Endothelial cell (in vitro differentiated cells): ENCODE results near the gene KSR1. TPM values are rescaled to one million over a fixed set of nuclear protein-coding genes. Genes with fewer than 3 reads are reported as not detected.

Experiments used
- DNase-seq: peaks from one replicate; pipeline ENCODE4 v3.0.0; 2021; ENCODE audit warnings: low spot score
- H3K27ac Mint-ChIP-seq: one replicate; pipeline ENCODE4 v1.8.0; 2021; ENCODE audit warnings: mixed read lengths, inconsistent platforms; ENCODE audit not compliant: unreplicated experiment
- H3K27me3 Mint-ChIP-seq: one replicate; pipeline ENCODE4 v1.8.0; 2021; ENCODE audit warnings: mild to moderate bottlenecking, moderate library complexity, mixed read lengths, inconsistent platforms; ENCODE audit not compliant: unreplicated experiment
- H3K36me3 Mint-ChIP-seq: one replicate; pipeline ENCODE4 v1.8.0; 2021; ENCODE audit warnings: mild to moderate bottlenecking, low read depth, mixed read lengths, inconsistent platforms; ENCODE audit not compliant: unreplicated experiment
- H3K4me1 Mint-ChIP-seq: one replicate; pipeline ENCODE4 v1.8.0; 2021; ENCODE audit warnings: mild to moderate bottlenecking, mixed read lengths, inconsistent platforms; ENCODE audit not compliant: unreplicated experiment
- H3K4me3 Mint-ChIP-seq: one replicate; pipeline ENCODE4 v1.8.0; 2021; ENCODE audit warnings: mild to moderate bottlenecking, mixed read lengths, inconsistent platforms; ENCODE audit not compliant: unreplicated experiment
- H3K9me3 Mint-ChIP-seq: one replicate; pipeline ENCODE4 v1.8.0; 2021; ENCODE audit warnings: mixed read lengths, inconsistent platforms; ENCODE audit not compliant: unreplicated experiment
- total RNA-seq: library from RNA; stranded (reverse); fragmentation: NEBNext Ultra II Directional; extraction: Animal tissue kit (Norgen Biotek cat#: 25700); gene quantifications from one replicate; pipeline ENCODE4 v1.2.1, GENCODE V29; 2021; ENCODE audit not compliant: unreplicated experiment
- TF ChIP-seq, protein P1 (sequence below): fragments of 200-600 bp; sonication (generic); IDR thresholded peaks from one replicate; pipeline ENCODE4 v1.5.0; 2021; ENCODE audit warnings: antibody characterized with exemption; ENCODE audit not compliant: unreplicated experiment

The KSR1 gene
- total RNA-seq, 1 donor from 2014 or later: 65.2 TPM

DNA sequence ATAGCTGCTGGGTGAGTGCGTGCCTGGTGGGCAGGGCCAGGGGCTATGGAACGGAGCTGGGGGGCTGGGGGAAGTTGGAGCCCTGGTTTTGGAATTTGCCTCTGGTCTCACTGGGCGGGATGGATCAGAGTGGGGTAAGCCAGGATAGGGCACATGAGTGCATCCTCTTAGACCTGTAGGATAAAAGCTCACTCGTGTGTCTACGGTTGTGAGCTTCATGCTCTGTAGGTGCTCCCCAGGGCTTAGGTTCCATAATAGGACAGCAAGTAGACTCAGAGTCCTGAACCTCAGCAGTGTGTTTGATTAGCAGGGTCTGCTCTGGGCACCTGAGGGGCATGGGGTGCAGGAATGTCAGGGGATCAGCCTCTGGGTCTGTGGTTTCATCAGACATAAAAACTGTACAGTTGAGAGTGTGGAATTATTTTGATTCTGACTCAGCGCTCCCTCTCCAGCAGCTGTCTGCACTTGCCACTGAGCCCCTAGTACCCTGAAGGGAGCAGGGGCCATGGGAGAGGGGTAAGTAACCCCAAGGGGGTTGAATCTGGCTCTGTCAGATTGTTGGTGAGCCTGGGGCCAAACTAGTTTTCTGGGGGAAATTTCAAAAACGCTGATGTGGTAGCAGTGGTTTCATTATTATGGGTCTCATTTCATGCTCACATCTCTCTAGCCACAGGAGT is 90.5 kb downstream of the KSR1 start:
- no peaks in the 10 kb centered on the region for H3K9me3 Mint-ChIP-seq
- no peak for DNase-seq
- TF ChIP-seq, protein P1, sequence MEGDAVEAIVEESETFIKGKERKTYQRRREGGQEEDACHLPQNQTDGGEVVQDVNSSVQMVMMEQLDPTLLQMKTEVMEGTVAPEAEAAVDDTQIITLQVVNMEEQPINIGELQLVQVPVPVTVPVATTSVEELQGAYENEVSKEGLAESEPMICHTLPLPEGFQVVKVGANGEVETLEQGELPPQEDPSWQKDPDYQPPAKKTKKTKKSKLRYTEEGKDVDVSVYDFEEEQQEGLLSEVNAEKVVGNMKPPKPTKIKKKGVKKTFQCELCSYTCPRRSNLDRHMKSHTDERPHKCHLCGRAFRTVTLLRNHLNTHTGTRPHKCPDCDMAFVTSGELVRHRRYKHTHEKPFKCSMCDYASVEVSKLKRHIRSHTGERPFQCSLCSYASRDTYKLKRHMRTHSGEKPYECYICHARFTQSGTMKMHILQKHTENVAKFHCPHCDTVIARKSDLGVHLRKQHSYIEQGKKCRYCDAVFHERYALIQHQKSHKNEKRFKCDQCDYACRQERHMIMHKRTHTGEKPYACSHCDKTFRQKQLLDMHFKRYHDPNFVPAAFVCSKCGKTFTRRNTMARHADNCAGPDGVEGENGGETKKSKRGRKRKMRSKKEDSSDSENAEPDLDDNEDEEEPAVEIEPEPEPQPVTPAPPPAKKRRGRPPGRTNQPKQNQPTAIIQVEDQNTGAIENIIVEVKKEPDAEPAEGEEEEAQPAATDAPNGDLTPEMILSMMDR: no peak
- H3K4me1 Mint-ChIP-seq: peaks cover 29% of the 10 kb centered on the region
- H3K36me3 Mint-ChIP-seq: no peaks in the 10 kb centered on the region
- H3K4me3 Mint-ChIP-seq: no peak overlapping the region
- H3K27ac Mint-ChIP-seq: no peak overlapping the region
- H3K27me3 Mint-ChIP-seq: peaks cover 5% of the 10 kb centered on the region

DNA sequence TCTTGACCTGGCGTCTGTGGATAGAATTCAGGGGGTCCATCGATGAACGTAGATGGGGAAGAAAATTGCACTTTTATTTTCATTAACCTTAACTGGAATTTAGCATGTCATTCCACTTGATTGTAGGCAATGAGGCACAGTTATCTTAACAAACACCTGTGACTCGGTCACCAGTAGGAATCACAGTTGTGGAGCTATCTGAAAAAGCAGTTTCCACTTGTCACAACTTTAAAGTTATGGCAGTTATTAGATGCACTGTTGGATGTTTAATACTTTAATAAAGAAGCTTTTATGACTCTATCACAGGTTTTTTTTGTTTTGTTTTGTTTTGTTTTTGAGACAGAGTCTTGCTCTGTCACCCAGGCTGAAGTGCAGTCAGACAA is 91.0 kb downstream of the KSR1 start:
- no peak overlapping the region for H3K27ac Mint-ChIP-seq
- no peak overlapping the region for H3K4me3 Mint-ChIP-seq
- H3K27me3 Mint-ChIP-seq: peaks cover 5% of the 10 kb centered on the region
- no peaks in the 10 kb centered on the region for H3K9me3 Mint-ChIP-seq
- DNase-seq: no peak
- no peaks in the 10 kb centered on the region for H3K36me3 Mint-ChIP-seq
- peaks cover 32% of the 10 kb centered on the region for H3K4me1 Mint-ChIP-seq
- TF ChIP-seq, protein P1: no peak

DNA sequence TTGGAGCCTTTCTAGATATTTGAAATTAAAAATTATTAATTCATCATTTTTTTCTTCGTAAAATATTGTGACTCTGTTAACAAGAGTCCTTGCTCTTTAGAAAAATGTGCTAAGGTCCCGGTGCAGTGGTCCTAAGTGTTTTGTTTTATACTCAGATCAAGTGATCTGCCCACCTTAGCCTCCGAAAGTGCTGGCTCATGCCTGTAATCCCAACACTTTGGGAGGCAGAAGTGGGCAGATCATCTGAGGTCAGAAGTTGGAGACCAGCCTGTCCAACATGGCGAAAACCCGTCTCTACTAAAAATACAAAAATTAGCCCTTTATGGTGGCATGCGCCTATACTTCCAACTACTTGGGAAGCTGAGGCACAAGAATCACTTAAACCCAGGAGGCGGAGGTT is 92.1 kb downstream of the KSR1 start:
- Mint-ChIP-seq H3K4me1 (peaks cover 34% of the 10 kb centered on the region), H3K27me3 (peaks cover 5% of the 10 kb centered on the region), H3K4me3 (no peak overlapping the region), H3K27ac (no peak overlapping the region), H3K9me3 (no peaks in the 10 kb centered on the region), H3K36me3 (no peaks in the 10 kb centered on the region)
- TF ChIP-seq, protein P1: no peak
- DNase-seq: no peak

DNA sequence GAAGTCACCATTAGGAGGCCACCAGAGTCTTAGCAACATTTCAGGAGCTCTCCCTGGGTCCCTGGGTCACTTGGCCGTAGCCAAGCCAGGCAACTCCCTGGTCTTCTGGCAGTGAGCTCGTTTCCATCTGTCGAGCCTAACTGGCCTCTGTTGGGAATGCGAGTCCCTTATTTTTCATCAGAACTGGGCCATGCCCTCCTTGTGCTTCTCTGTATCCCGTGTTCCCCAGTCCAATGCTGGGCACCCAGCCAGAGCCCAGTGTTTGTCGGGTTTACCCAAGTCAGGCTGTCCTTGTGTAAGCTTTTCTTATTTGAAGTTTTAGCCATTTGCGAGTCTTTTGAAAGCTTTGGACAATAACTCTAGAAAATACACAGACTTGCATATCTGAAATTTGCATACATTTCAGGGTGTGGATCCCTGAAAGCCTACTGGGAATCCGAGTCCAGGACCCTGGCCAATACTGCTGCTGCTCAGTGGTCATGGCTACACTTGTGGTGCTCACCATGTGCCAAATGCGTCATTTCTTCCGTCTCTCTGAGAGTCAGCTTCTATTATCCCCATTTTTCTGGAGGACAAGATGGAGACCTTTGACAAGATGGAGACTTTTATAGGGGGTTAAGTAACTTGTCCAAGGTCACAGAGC is 93.1 kb downstream of the KSR1 start:
- DNase-seq: no peak
- Mint-ChIP-seq H3K27me3 (no peaks in the 10 kb centered on the region), H3K9me3 (no peaks in the 10 kb centered on the region), H3K27ac (no peak overlapping the region), H3K4me1 (peaks cover 34% of the 10 kb centered on the region), H3K4me3 (no peak overlapping the region), H3K36me3 (peaks cover 9% of the 10 kb centered on the region)
- TF ChIP-seq, protein P1: no peak

DNA sequence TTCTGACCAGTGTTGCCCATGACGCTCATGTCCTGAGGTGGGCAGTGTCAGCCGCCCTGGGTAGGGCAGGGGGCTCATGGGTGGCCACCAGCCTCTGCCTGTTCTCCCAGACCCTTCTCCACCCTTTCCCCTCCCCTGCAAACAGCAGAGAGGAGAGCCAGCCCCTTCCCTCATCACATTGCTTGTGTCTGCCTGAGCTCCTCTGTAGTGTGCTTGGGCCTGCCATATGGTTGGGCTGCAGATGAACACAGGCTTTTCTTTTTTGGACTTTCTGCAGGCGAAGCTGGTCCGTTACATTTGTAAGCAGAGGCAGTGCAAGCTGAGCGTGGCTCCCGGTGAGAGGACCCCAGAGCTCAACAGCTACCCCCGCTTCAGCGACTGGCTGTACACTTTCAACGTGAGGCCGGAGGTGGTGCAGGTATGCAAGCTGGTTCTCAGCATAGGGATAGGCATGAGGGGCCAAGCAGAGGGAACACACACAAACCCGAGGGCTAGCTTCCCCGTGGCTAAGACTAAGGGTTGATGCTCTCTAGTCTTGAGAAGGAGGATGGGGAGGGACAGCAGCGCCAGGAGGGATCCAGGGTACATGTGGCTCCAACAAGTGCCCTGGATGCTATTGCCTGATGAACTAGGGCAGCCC is 94.2 kb downstream of the KSR1 start:
- Mint-ChIP-seq H3K9me3 (peaks cover 3% of the 10 kb centered on the region), H3K27me3 (peaks cover 2% of the 10 kb centered on the region), H3K36me3 (peaks cover 17% of the 10 kb centered on the region), H3K4me3 (no peak overlapping the region), H3K4me1 (peaks cover 30% of the 10 kb centered on the region), H3K27ac (peak overlapping the region; percentile 33)
- DNase-seq: no peak
- TF ChIP-seq, protein P1: no peak
